ENCODE data around the gene PI4KA. TPM values are rescaled to one million over a fixed set of nuclear protein-coding genes. Genes with fewer than 3 reads are reported as not detected.
"Not testable (repeated sequence)": the region's sequence is repeated elsewhere in the genome, so short reads cannot be mapped to it uniquely, and the experiment has no call there.

Gene PI4KA
- total and polyA plus RNA-seq, 10 donors, result 29.8 to 143 (median 108) TPM

DNA sequence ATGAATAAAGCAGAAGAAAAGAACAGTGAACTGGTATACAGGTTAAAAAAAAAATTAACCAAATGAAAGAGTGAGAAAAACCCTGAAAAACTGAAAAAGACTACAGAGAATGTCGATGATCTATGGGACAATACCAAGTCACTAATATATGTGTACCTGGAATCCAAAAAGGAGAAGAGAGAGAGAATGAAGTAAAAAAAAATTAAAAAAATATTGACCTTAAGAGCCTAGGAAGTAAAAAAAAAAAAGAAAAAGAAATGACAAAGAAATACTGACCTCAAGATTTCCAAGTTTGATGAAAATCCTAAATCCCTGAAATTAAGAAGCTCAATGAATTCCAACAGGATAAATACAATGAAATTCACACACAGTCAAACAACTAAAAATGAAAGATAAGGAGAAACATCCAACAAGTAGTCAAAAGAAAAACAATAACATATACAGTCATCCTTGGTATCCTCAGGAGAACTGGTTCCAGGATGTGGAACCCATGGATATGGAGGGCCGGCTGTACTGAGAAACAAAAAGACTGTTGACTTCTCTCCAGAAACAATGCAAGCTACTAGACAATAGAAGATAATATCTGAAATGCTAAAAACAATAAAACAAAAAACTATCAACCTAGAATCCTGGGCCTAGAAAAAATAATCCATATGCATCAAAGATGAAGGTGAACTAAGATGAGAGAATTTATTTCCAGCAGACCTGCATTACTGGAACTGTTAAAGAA is 118.2 kb downstream of the PI4KA start:
- intact Hi-C loops (cut with DNase I; ENCODE audit: low total_unique reads), result no loop called here
- no peak for DNase-seq
- 93 to 97% (median 96%) methylated on average over 2 of the region's 2 CpGs for WGBS, 5 donors
- TF ChIP-seq POLR2A (IDR thresholded peaks at IDR 0.05), result no peak
- no peak for TF ChIP-seq POLR2AphosphoS5 (IDR thresholded peaks at IDR 0.05)
- TF ChIP-seq, protein P1, sequence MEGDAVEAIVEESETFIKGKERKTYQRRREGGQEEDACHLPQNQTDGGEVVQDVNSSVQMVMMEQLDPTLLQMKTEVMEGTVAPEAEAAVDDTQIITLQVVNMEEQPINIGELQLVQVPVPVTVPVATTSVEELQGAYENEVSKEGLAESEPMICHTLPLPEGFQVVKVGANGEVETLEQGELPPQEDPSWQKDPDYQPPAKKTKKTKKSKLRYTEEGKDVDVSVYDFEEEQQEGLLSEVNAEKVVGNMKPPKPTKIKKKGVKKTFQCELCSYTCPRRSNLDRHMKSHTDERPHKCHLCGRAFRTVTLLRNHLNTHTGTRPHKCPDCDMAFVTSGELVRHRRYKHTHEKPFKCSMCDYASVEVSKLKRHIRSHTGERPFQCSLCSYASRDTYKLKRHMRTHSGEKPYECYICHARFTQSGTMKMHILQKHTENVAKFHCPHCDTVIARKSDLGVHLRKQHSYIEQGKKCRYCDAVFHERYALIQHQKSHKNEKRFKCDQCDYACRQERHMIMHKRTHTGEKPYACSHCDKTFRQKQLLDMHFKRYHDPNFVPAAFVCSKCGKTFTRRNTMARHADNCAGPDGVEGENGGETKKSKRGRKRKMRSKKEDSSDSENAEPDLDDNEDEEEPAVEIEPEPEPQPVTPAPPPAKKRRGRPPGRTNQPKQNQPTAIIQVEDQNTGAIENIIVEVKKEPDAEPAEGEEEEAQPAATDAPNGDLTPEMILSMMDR (IDR thresholded peaks at IDR 0.05 in 8 of 11, conservative IDR thresholded peaks at IDR 0.05 in 3 of 11), result no peak
- peaks cover 0 to 86% (median 40%) of the 10 kb centered on the region in 6 donors for H3K36me3 ChIP-seq
- H3K27ac ChIP-seq, result no peak overlapping the region
- H3K9me3 ChIP-seq, result no peaks in the 10 kb centered on the region
- H3K4me3 ChIP-seq, result no peak overlapping the region
- peaks cover 4 to 43% (median 23%) of the 10 kb centered on the region in 6 donors for H3K4me1 ChIP-seq
- no peaks in the 10 kb centered on the region for H3K27me3 ChIP-seq (replicated peaks in 1 of 7)

DNA sequence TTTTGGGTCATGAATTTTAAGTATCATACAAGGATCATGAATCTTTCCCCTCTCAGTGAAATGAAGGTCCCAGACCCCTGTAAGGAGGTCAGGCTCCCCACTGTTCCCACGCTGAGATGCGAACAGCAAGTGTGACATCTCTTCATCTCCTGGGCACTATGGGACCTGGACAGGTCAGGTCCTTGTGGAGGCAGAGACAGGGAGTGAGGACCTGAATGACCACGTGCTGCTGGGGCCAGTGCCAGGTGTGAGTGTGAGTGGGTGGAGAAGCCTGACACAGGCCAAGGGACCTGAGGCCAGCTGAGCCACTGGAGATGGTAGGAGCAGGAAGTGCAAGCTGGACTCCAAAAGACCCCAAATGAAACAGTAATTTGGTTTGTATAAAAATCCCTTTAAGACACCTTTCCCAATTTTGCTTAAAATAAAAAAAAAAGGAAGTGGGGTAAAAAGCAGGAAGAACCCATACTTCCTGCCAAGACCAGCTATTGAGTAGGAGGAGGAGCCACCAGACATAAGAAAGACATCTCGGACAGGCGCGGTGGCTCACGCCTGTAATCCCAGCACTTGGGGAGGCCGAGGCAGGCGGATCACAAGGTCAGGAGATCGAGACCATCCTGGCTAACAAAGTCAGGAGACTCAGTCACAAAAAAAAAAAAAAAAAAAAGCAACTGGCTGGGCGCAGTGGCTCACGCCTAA is 120.1 kb downstream of the PI4KA start:
- H3K4me1 ChIP-seq, result peaks cover 4 to 35% (median 18%) of the 10 kb centered on the region in 6 donors
- TF ChIP-seq, protein P1 (IDR thresholded peaks at IDR 0.05 in 8 of 11, conservative IDR thresholded peaks at IDR 0.05 in 3 of 11), result no peak
- TF ChIP-seq POLR2AphosphoS5 (IDR thresholded peaks at IDR 0.05), result no peak
- no peak for TF ChIP-seq POLR2A (IDR thresholded peaks at IDR 0.05)
- H3K27me3 ChIP-seq (replicated peaks in 1 of 7), result no peaks in the 10 kb centered on the region
- intact Hi-C loops (cut with DNase I; ENCODE audit: low total_unique reads), result no loop called here
- peak overlapping the region in 3 of 8 donors; percentile 30 to 33 (median 30) for H3K27ac ChIP-seq
- peaks cover 0 to 72% (median 24%) of the 10 kb centered on the region in 6 donors for H3K36me3 ChIP-seq
- H3K4me3 ChIP-seq, result no peak overlapping the region
- DNase-seq, result no peak
- no peaks in the 10 kb centered on the region for H3K9me3 ChIP-seq
- 50 to 65% (median 53%) methylated on average over 12 of the region's 12 CpGs for WGBS, 5 donors

DNA sequence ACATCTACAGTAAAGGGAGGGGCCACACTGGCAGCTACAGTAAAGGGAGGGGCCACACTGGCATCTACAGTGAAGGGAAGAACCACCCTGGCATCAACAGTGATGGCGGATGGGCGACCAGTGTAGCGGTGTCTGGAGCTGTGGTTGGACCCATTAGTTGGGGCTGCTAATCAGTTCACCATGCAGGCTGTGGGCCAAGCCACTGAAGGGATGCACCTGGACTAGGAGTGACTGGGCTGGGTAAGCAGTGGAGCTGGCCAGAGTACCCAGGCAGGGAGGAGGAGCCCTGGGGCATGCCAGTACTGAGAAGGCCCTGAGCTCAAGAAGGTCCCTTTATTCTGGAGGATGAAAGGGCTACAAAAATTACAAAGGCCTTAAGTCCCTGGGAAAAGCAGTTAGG is 121.7 kb downstream of the PI4KA start:
- H3K27me3 ChIP-seq (replicated peaks in 1 of 7); H3K4me3 ChIP-seq; H3K27ac ChIP-seq; intact Hi-C loops (cut with DNase I; ENCODE audit: low total_unique reads); H3K9me3 ChIP-seq: not testable (repeated sequence)
- peak; percentile 62 for DNase-seq
- H3K4me1 ChIP-seq, result peaks cover 4 to 30% (median 15%) of the 10 kb centered on the region in 6 donors
- H3K36me3 ChIP-seq, result peaks cover 0 to 69% (median 19%) of the 10 kb centered on the region in 6 donors
- 85 to 96% (median 89%) methylated on average over 3 of the region's 3 CpGs for WGBS, 5 donors

DNA sequence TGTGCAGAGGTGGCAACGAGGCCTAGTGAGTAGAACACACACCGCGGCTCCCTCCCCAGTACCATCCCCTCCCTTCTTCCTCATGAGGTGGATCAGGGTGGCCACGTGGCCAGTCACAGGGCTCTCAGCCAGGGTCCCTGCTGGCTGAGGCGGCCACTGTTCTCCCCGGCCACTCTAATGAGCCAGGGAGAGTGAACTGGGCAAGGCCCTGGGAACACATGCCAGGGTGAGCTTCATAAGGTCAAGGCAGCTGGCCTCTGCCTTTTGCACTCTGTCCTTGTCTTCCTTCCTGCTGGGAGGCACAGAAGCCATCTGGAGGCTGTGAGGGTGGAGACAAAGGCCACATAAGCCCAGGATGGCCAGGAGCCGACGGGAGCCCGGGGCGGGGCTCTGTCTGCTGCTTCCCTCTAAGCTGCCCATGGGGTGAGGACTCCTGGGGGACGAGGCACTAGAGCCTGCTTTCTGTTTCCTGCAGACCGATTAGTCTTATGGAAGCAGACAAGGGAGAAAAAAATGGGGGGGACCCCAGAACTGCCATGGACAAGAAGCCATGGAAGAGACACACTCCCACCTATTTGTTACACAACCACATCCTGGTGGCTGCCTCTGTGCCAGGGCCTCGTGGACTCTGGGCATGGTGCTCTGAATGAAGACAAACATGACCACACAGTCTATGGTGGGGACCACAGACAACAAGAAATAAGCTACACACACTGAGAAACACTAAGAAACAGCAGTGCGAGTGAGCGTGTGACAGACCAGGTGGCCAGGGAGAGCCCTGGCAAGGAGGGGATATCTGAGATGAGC is 123.1 kb downstream of the PI4KA start:
- peaks cover 4 to 22% (median 10%) of the 10 kb centered on the region in 6 donors for H3K4me1 ChIP-seq
- H3K9me3 ChIP-seq; H3K4me3 ChIP-seq; H3K27me3 ChIP-seq (replicated peaks in 1 of 7); intact Hi-C loops (cut with DNase I; ENCODE audit: low total_unique reads): not testable (repeated sequence)
- WGBS, 5 donors, result 59 to 81% (median 63%) methylated on average over 9 to 12 of the region's 15 CpGs
- TF ChIP-seq POLR2AphosphoS5 (IDR thresholded peaks at IDR 0.05), result peak in 2 of 3 donors; percentile 23 to 37
- H3K27ac ChIP-seq, result peak overlapping the region in 5 of 8 donors; percentile 33 to 63 (median 54)
- peak; percentile 70 for DNase-seq
- peaks cover 0 to 69% (median 10%) of the 10 kb centered on the region in 6 donors for H3K36me3 ChIP-seq

DNA sequence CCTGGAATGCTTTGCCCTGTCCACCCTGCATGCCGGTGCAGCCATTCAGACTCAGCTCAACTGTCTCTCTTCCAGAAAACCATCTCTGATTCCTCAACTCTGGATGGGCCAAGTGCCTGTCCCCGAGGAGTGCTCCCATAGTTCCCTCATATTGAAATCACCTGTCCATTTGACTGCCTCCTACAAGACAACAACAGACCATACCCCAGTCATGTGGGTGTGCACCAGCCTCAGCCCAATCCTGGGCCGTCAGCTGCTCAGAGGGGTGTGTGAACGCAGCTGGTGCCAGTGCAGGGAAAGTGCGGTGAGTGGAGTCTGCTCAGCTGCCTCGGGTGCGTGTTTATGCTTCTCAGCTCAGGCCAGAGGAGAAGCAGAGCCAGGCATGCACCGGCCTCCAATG is 126.2 kb downstream of the PI4KA start:
- DNase-seq; H3K4me1 ChIP-seq; H3K27ac ChIP-seq; intact Hi-C loops (cut with DNase I; ENCODE audit: low total_unique reads); H3K4me3 ChIP-seq; H3K27me3 ChIP-seq (replicated peaks in 1 of 7); H3K9me3 ChIP-seq: not testable (repeated sequence)
- H3K36me3 ChIP-seq, result peaks cover 3 to 78% (median 34%) of the 10 kb centered on the region in 6 donors
- 86 to 98% (median 97%) methylated on average over 1 to 6 of the region's 8 CpGs for WGBS, 5 donors

All from spleen (tissue), 11 donors.